HK-2 (cell line): ENCODE data around the gene UBFD1.
A peak's percentile ranks its signal among the peaks of the same experiment; 100 is the strongest.
"Not testable (repeated sequence)": the region's sequence is repeated elsewhere in the genome, so short reads cannot be mapped to it uniquely, and the experiment has no call there.

Source experiments
- DNase-seq: peaks from one replicate; pipeline ENCODE4 v3.0.0-alpha.2; 2018; ENCODE audit not compliant: unreplicated experiment

UBFD1 gene

GRCh38 chr16:23556881-23557778 is at the start of gene UBFD1, which contains the start of gene EARS2:
UBFD1 (plus strand) TSS chr16:23557727; CDS start chr16:23557743, 16 bp downstream.
EARS2 (minus strand) TSS chr16:23557350; CDS start chr16:23557343, 7 bp downstream.
- DNase-seq: peak; percentile 96

- DNase-seq: peak; percentile 10
These were observed 48.7 kb upstream of the UBFD1 start for GRCh38 chr16:23508589-23509440.

GRCh38 chr16:23509441-23509754 is 48.1 kb upstream of the UBFD1 start:
- DNase-seq: no peak

- DNase-seq: peak; percentile 38
These were observed 47.8 kb upstream of the UBFD1 start for GRCh38 chr16:23509782-23510163.

GRCh38 chr16:23510164-23510914 is 47.2 kb upstream of the UBFD1 start, which contains the start of gene GGA2:
GGA2 (minus strand) TSS chr16:23510494; CDS start chr16:23510411, 83 bp downstream.
- DNase-seq: peak; percentile 78

- not testable (repeated sequence) for DNase-seq
These were observed 46.6 kb upstream of the UBFD1 start for GRCh38 chr16:23510915-23511270.

- no peak for DNase-seq
These were observed 45.8 kb upstream of the UBFD1 start for GRCh38 chr16:23511731-23512130.

- DNase-seq: no peak
These were observed 45.3 kb upstream of the UBFD1 start for GRCh38 chr16:23512168-23512695.

- DNase-seq: no peak
These were observed 43.0 kb upstream of the UBFD1 start for GRCh38 chr16:23514381-23515152.

GRCh38 chr16:23515881-23516280 is 41.6 kb upstream of the UBFD1 start:
- DNase-seq: no peak

GRCh38 chr16:23516366-23517137 is 41.0 kb upstream of the UBFD1 start:
- DNase-seq: no peak

GRCh38 chr16:23518435-23518891 is 39.1 kb upstream of the UBFD1 start:
- DNase-seq: no peak

- no peak for DNase-seq
These were observed 38.2 kb upstream of the UBFD1 start for GRCh38 chr16:23519282-23519681.

GRCh38 chr16:23520500-23520899 is 37.0 kb upstream of the UBFD1 start:
- DNase-seq: no peak

- no peak for DNase-seq
These were observed 36.3 kb upstream of the UBFD1 start for GRCh38 chr16:23521037-23521743.

- no peak for DNase-seq
These were observed 35.6 kb upstream of the UBFD1 start for GRCh38 chr16:23521965-23522364.

- DNase-seq: no peak
These were observed 34.2 kb upstream of the UBFD1 start for GRCh38 chr16:23523321-23523720.

- DNase-seq: no peak
These were observed 33.6 kb upstream of the UBFD1 start for GRCh38 chr16:23523876-23524385.

GRCh38 chr16:23524886-23525285 is 32.6 kb upstream of the UBFD1 start:
- DNase-seq: no peak
